ENCODE data around the gene GRID1.

- no peak for TF ChIP-seq EZH2 (IDR thresholded peaks at IDR 0.05; ENCODE audit: insufficient read depth, poor library complexity, severe bottlenecking)
- no peak for TF ChIP-seq EZH2phosphoT487 (IDR thresholded peaks at IDR 0.05; ENCODE audit: insufficient read depth, low read depth)
These were observed 765.1 kb downstream of the GRID1 start for GRCh38 chr10:85601526-85601925.
